HG03039 (cell line): ENCODE results near the gene TMEM94.
"Not testable (repeated sequence)": the region's sequence is repeated elsewhere in the genome, so short reads cannot be mapped to it uniquely, and the experiment has no call there.

Source experiments
- ATAC-seq: cut with Tn5 transposase; IDR thresholded peaks from one replicate; pipeline ENCODE4 v1.9.1; 2021; ENCODE audit warnings: mild to moderate bottlenecking, moderate library complexity; ENCODE audit not compliant: unreplicated experiment

Gene TMEM94

GRCh38 chr17:75456417-75457046 lies at the start of gene TMEM94:
TSS of gene TMEM94 (plus strand) at chr17:75456635. CDS start at chr17:75471906, 15,271 bp downstream.
- ATAC-seq = peak; percentile 80

- ATAC-seq = no peak
Measured at GRCh38 chr17:75407655-75408352, 48.6 kb upstream of the TMEM94 start.

- no peak for ATAC-seq
Measured at GRCh38 chr17:75410141-75410540, 46.3 kb upstream of the TMEM94 start.

GRCh38 chr17:75411328-75412067 lies 44.9 kb upstream of the TMEM94 start:
- no peak for ATAC-seq

GRCh38 chr17:75412455-75413317 lies 43.7 kb upstream of the TMEM94 start:
- ATAC-seq = peak; percentile 53

GRCh38 chr17:75414488-75414887 lies 41.9 kb upstream of the TMEM94 start:
- ATAC-seq = no peak

- ATAC-seq = no peak
Measured at GRCh38 chr17:75416006-75416405, 40.4 kb upstream of the TMEM94 start.

GRCh38 chr17:75417054-75417580 lies 39.3 kb upstream of the TMEM94 start:
- no peak for ATAC-seq

GRCh38 chr17:75418531-75418930 lies 37.9 kb upstream of the TMEM94 start:
- ATAC-seq = no peak

GRCh38 chr17:75428543-75429469 lies 27.6 kb upstream of the TMEM94 start:
- ATAC-seq = no peak

GRCh38 chr17:75430159-75430974 lies 26.1 kb upstream of the TMEM94 start:
- no peak for ATAC-seq

GRCh38 chr17:75433218-75433783 lies 23.1 kb upstream of the TMEM94 start:
- no peak for ATAC-seq

- ATAC-seq = not testable (repeated sequence)
Measured at GRCh38 chr17:75434433-75434832, 22.0 kb upstream of the TMEM94 start.

- not testable (repeated sequence) for ATAC-seq
Measured at GRCh38 chr17:75437404-75437803, 19.0 kb upstream of the TMEM94 start.

GRCh38 chr17:75439287-75439686 lies 17.1 kb upstream of the TMEM94 start:
- no peak for ATAC-seq

GRCh38 chr17:75440738-75441448 lies 15.5 kb upstream of the TMEM94 start:
- ATAC-seq = no peak

GRCh38 chr17:75442168-75443103 lies 14.0 kb upstream of the TMEM94 start:
- no peak for ATAC-seq
